ENCODE results near the gene RPUSD3. TPM values are rescaled to one million over a fixed set of nuclear protein-coding genes. Genes with fewer than 3 reads are reported as not detected.
A peak's percentile ranks its signal among the peaks of the same experiment; 100 is the strongest.

Gene RPUSD3
- total RNA-seq, 1 experiment from 2014 or later, result 53.2 TPM

GRCh38 chr3:9810433-9810770, 33.4 kb downstream of the RPUSD3 start:
- BruUV-seq (replicated peaks), result no TSS peak
- H3K4me2 ChIP-seq, result peak overlapping the region; percentile 95
- no peaks in the 10 kb centered on the region for H3K9me3 ChIP-seq (ENCODE audit: insufficient read depth, low read depth)
- H3K27ac ChIP-seq, result no peak overlapping the region
- TF ChIP-seq CTCF (conservative IDR thresholded peaks at IDR 0.05) (no peak), EZH2 (IDR thresholded peaks at IDR 0.05; ENCODE audit: low read depth) (no peak)
- CTCF ChIA-PET, result no interaction called here
- POLR2A ChIA-PET (ENCODE audit: unreplicated experiment), result no interaction called here
- peak overlapping the region; percentile 66 for H3K4me3 ChIP-seq
- intact Hi-C loops (cut with micrococcal nuclease; ENCODE audit: unreplicated experiment), result loop anchor here (2.0 kb wide), 1 partner anchor 136 kb away; no protein-coding TSS in a partner anchor
- DNase-seq, result no peak
- 0 out of 2 replicates have a peak, but pooled peaks cover under 1% of the 10 kb centered on the region for H3K36me3 ChIP-seq (ENCODE audit: low read depth)
- peaks cover 36% of the 10 kb centered on the region for H3F3A ChIP-seq (ENCODE audit: insufficient read depth, low read depth)
- H4K20me1 ChIP-seq (ENCODE audit: insufficient read depth), result no peaks in the 10 kb centered on the region
- peaks cover 19% of the 10 kb centered on the region for H3K4me1 ChIP-seq (replicated peaks; ENCODE audit: insufficient read depth)
- H2AFZ ChIP-seq, result peak overlapping the region; percentile 77
- no peaks in the 10 kb centered on the region for H3K27me3 ChIP-seq (ENCODE audit: insufficient read depth, low read depth)
- no peaks in the 10 kb centered on the region for H3K9me2 ChIP-seq (ENCODE audit: insufficient read depth)
- H3K79me2 ChIP-seq (ENCODE audit: low read depth), result no peaks in the 10 kb centered on the region

- intact Hi-C loops (cut with micrococcal nuclease; ENCODE audit: unreplicated experiment), result loop anchor here (2.0 to 10.0 kb wide), 2 partner anchors 137 to 305 kb away; no protein-coding TSS in a partner anchor
- H3K27ac ChIP-seq, result peak within 1 kb of the TSS; percentile 62
- ChIA-PET POLR2A (ENCODE audit: unreplicated experiment) (interaction anchor here (0.7 to 0.9 kb wide), 3 partner anchors 17 to 177 kb away, joined by 3 to 4 read pairs (median 3); partner anchors contain the start of genes ARPC4 and EMC3), CTCF (interaction anchor here (0.6 kb wide), 1 partner anchor 29 kb away, joined by 5 read pairs; no protein-coding TSS in a partner anchor)
- H4K20me1 ChIP-seq (ENCODE audit: insufficient read depth), result 0 out of 2 replicates have a peak, but pooled peaks cover under 1% of the 10 kb centered on the region
- no peaks in the 10 kb centered on the region for H3K79me2 ChIP-seq (ENCODE audit: low read depth)
- peak in 1 of 2 experiments; percentile 62 for DNase-seq
- no peaks in the 10 kb centered on the region for H3K9me3 ChIP-seq (ENCODE audit: insufficient read depth, low read depth)
- H3F3A ChIP-seq (ENCODE audit: insufficient read depth, low read depth), result peaks cover 36% of the 10 kb centered on the region
- H3K4me2 ChIP-seq, result peak within 1 kb of the TSS; percentile 95
- TF ChIP-seq CTCF (conservative IDR thresholded peaks at IDR 0.05) (no peak), EZH2 (IDR thresholded peaks at IDR 0.05; ENCODE audit: low read depth) (no peak)
- H3K27me3 ChIP-seq (ENCODE audit: insufficient read depth, low read depth), result no peaks in the 10 kb centered on the region
- peak within 1 kb of the TSS; percentile 66 for H3K4me3 ChIP-seq
- TSS peak; percentile 73 for BruUV-seq (replicated peaks)
- peak within 1 kb of the TSS; percentile 77 for H2AFZ ChIP-seq
- H3K36me3 ChIP-seq (ENCODE audit: low read depth), result peaks cover 6% of the 10 kb centered on the region; the same call in 1 of the 2 replicates
- H3K4me1 ChIP-seq (replicated peaks; ENCODE audit: insufficient read depth), result peaks cover 19% of the 10 kb centered on the region
- H3K9me2 ChIP-seq (ENCODE audit: insufficient read depth), result no peaks in the 10 kb centered on the region
Observed at GRCh38 chr3:9809615-9810432, 34.0 kb downstream of the RPUSD3 start, which contains the start of gene TTLL3. Gene TTLL3, plus strand, starts transcription at chr3:9810262. Its CDS starts 400 bp downstream, at chr3:9810662.

GRCh38 chr3:9809239-9809614, 34.6 kb downstream of the RPUSD3 start:
- H4K20me1 ChIP-seq (ENCODE audit: insufficient read depth), result 0 out of 2 replicates have a peak, but pooled peaks cover 6% of the 10 kb centered on the region
- H3K36me3 ChIP-seq (ENCODE audit: low read depth), result peaks cover 11% of the 10 kb centered on the region; the same call in 1 of the 2 replicates
- H3K27ac ChIP-seq, result peak overlapping the region; percentile 62
- peaks cover 36% of the 10 kb centered on the region for H3F3A ChIP-seq (ENCODE audit: insufficient read depth, low read depth)
- H3K4me2 ChIP-seq, result peak overlapping the region; percentile 95
- H3K9me3 ChIP-seq (ENCODE audit: insufficient read depth, low read depth), result no peaks in the 10 kb centered on the region
- peak overlapping the region; percentile 66 for H3K4me3 ChIP-seq
- no TSS peak for BruUV-seq (replicated peaks)
- TF ChIP-seq CTCF (conservative IDR thresholded peaks at IDR 0.05) (no peak), EZH2 (IDR thresholded peaks at IDR 0.05; ENCODE audit: low read depth) (no peak)
- no peaks in the 10 kb centered on the region for H3K9me2 ChIP-seq (ENCODE audit: insufficient read depth)
- DNase-seq, result peak; percentile 27 to 50
- H3K4me1 ChIP-seq (replicated peaks; ENCODE audit: insufficient read depth), result peaks cover 19% of the 10 kb centered on the region
- H3K27me3 ChIP-seq (ENCODE audit: insufficient read depth, low read depth), result no peaks in the 10 kb centered on the region
- ChIA-PET POLR2A (ENCODE audit: unreplicated experiment) (interaction anchor here (0.7 to 0.9 kb wide), 3 partner anchors 16 to 178 kb away, joined by 3 to 4 read pairs (median 3); partner anchors contain the start of genes ARPC4 and EMC3), CTCF (interaction anchor here (0.5 to 0.6 kb wide), 2 partner anchors 30 to 304 kb away, joined by 4 to 5 read pairs; no protein-coding TSS in a partner anchor)
- intact Hi-C loops (cut with micrococcal nuclease; ENCODE audit: unreplicated experiment), result loop anchor here (10.0 kb wide), 1 partner anchor 304 kb away; no protein-coding TSS in a partner anchor
- no peaks in the 10 kb centered on the region for H3K79me2 ChIP-seq (ENCODE audit: low read depth)
- no peak overlapping the region for H2AFZ ChIP-seq
